Measurements from ENCODE around the gene SNRNP48. TPM values are rescaled to one million over a fixed set of nuclear protein-coding genes. Genes with fewer than 3 reads are reported as not detected.

The SNRNP48 gene
- total and polyA plus RNA-seq, 2 donors (not counting 3 experiments of a cell fraction or from before 2014, with no cell fraction given), result 4.2 to 13.2 TPM

DNA sequence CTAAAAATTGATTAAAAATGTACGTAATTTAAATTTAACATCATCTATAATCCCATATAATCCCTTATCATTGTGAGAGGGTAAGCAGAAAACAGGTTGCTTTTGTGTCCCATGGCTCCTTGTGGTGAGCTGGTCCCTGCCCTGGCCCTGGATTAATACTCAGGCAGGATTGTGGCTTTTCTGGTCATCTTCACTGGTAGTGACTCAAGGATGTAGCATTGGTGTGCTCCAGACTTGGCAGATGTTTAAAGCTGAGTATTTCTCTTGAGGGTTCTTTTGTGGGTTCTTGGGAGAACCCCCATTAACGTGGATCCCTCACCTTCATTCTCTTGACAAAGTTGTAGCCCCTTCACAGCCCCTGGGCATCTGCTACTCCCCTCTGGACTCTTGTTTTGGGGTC is 39.3 kb downstream of the SNRNP48 start:
- ChIA-PET POLR2A (no interaction called here), CTCF (no interaction called here)
- Histone ChIP-seq H3K4me3 (replicated peaks in 1 of 3; ENCODE audit: insufficient read depth in 1 of 3, low read depth in 1 of 3, low read length in 3 of 3) (no peak overlapping the region), H3K27me3 (ENCODE audit: control insufficient read depth in 2 of 2, insufficient read depth in 2 of 2, low read length in 2 of 2) (peaks cover 3 to 15% of the 10 kb centered on the region in 2 experiments), H2AFZ (ENCODE audit: low read depth, low read length) (no peak overlapping the region), H3K4me1 (ENCODE audit: control insufficient read depth, extremely low read depth, insufficient read depth, low read length) (no peaks in the 10 kb centered on the region), H3K4me2 (ENCODE audit: insufficient read depth, low read length) (no peak overlapping the region), H3K27ac (ENCODE audit: insufficient read depth, low read depth, low read length) (no peak overlapping the region), H3K9ac (replicated peaks; ENCODE audit: extremely low read depth, insufficient read depth, low read length) (no peak overlapping the region), H3K9me1 (replicated peaks; ENCODE audit: control insufficient read depth, extremely low read depth, insufficient read depth, low read length) (no peaks in the 10 kb centered on the region), H3K36me3 (ENCODE audit: control insufficient read depth in 2 of 2, extremely low read depth in 1 of 2, insufficient read depth in 2 of 2, low read length in 2 of 2) (no peaks in the 10 kb centered on the region), H3K9me3 (replicated peaks; ENCODE audit: control insufficient read depth, insufficient read depth, low read length) (no peaks in the 10 kb centered on the region), H3K79me2 (ENCODE audit: control insufficient read depth, insufficient read depth, low read length) (no peaks in the 10 kb centered on the region), H4K20me1 (replicated peaks; ENCODE audit: control insufficient read depth, extremely low read depth, insufficient read depth, low read length) (no peaks in the 10 kb centered on the region)
- no TSS peak for BruUV-seq (replicated peaks)
- TF ChIP-seq JUN (IDR thresholded peaks at IDR 0.05; ENCODE audit: borderline replicate concordance, insufficient read depth, insufficient read length, low read depth), result no peak
- no peak for TF ChIP-seq EZH2 (IDR thresholded peaks at IDR 0.05; ENCODE audit: borderline replicate concordance, low read depth, low read length, severe bottlenecking)
- TF ChIP-seq POLR2A (IDR thresholded peaks at IDR 0.05; ENCODE audit: low read depth, low read length), result no peak
- no peak for TF ChIP-seq FOS (IDR thresholded peaks at IDR 0.05; ENCODE audit: borderline replicate concordance, insufficient read depth, low read length)
- no peak for TF ChIP-seq GATA2 (IDR thresholded peaks at IDR 0.05; ENCODE audit: insufficient read depth, insufficient read length, low read depth, low read length)
- FAIRE-seq, result no peak
- dilution Hi-C loops (cut with MboI; ENCODE audit: extremely low pct_ligation_motif_present, low sequenced_read_pairs), result no loop called here
- DNase-seq (ENCODE audit: low read depth, low spot score), result no peak
- intact Hi-C loops (cut with micrococcal nuclease), result no loop called here

- CTCF ChIA-PET, result interaction anchor here (1.7 kb wide), 1 partner anchor 16 kb away, joined by 7 read pairs; no protein-coding TSS in a partner anchor
- Histone ChIP-seq H4K20me1 (replicated peaks; ENCODE audit: control insufficient read depth, extremely low read depth, insufficient read depth, low read length) (no peaks in the 10 kb centered on the region), H3K4me3 (replicated peaks in 1 of 3; ENCODE audit: insufficient read depth in 1 of 3, low read depth in 1 of 3, low read length in 3 of 3) (no peak overlapping the region), H3K9me3 (replicated peaks; ENCODE audit: control insufficient read depth, insufficient read depth, low read length) (no peaks in the 10 kb centered on the region), H3K4me2 (ENCODE audit: insufficient read depth, low read length) (no peak overlapping the region), H3K27ac (ENCODE audit: insufficient read depth, low read depth, low read length) (no peak overlapping the region), H3K9me1 (replicated peaks; ENCODE audit: control insufficient read depth, extremely low read depth, insufficient read depth, low read length) (no peaks in the 10 kb centered on the region), H3K27me3 (ENCODE audit: control insufficient read depth in 2 of 2, insufficient read depth in 2 of 2, low read length in 2 of 2) (peaks cover 2 to 11% of the 10 kb centered on the region in 2 experiments), H3K36me3 (ENCODE audit: control insufficient read depth in 2 of 2, extremely low read depth in 1 of 2, insufficient read depth in 2 of 2, low read length in 2 of 2) (no peaks in the 10 kb centered on the region), H3K79me2 (ENCODE audit: control insufficient read depth, insufficient read depth, low read length) (no peaks in the 10 kb centered on the region), H3K9ac (replicated peaks; ENCODE audit: extremely low read depth, insufficient read depth, low read length) (no peak overlapping the region), H2AFZ (ENCODE audit: low read depth, low read length) (no peak overlapping the region), H3K4me1 (ENCODE audit: control insufficient read depth, extremely low read depth, insufficient read depth, low read length) (no peaks in the 10 kb centered on the region)
- POLR2A ChIA-PET, result no interaction called here
- intact Hi-C loops (cut with micrococcal nuclease) (no loop called here), dilution Hi-C loops (cut with MboI; ENCODE audit: extremely low pct_ligation_motif_present, low sequenced_read_pairs) (no loop called here)
- FAIRE-seq (no peak), DNase-seq (ENCODE audit: low read depth, low spot score) (no peak)
- BruUV-seq (replicated peaks), result no TSS peak
- TF ChIP-seq MAX (IDR thresholded peaks at IDR 0.05; ENCODE audit: insufficient read depth, insufficient read length) (no peak), FOS (IDR thresholded peaks at IDR 0.05; ENCODE audit: borderline replicate concordance, insufficient read depth, low read length) (no peak), GATA2 (IDR thresholded peaks at IDR 0.05; ENCODE audit: insufficient read depth, insufficient read length, low read depth, low read length) (no peak), JUN (IDR thresholded peaks at IDR 0.05; ENCODE audit: borderline replicate concordance, insufficient read depth, insufficient read length, low read depth) (no peak), POLR2AphosphoS5 (IDR thresholded peaks at IDR 0.05; ENCODE audit: insufficient read depth, low read depth, low read length) (no peak), POLR2A (IDR thresholded peaks at IDR 0.05; ENCODE audit: low read depth, low read length) (no peak), EZH2 (IDR thresholded peaks at IDR 0.05; ENCODE audit: borderline replicate concordance, low read depth, low read length, severe bottlenecking) (no peak), CTCF (IDR thresholded peaks at IDR 0.05; ENCODE audit: extremely low read depth in 1 of 2, insufficient read depth in 1 of 2, low read depth in 1 of 2, low read length in 2 of 2) (no peak), MYC (IDR thresholded peaks at IDR 0.05; ENCODE audit: low read depth, low read length) (no peak)
Measured at GRCh38 chr6:7630792-7631191, 40.8 kb downstream of the SNRNP48 start.

Measured in endothelial cell of umbilical vein (primary cell).